Prostate gland (tissue), 2 donors: ENCODE results near the gene SHFL.

ENCODE experiments used
- POLR2A ChIP-seq: fragments of 450-650 bp; IDR thresholded peaks from one replicate; pipeline ENCODE4 v1.6.1; 2016; ENCODE audit warnings: antibody characterized with exemption, mild to moderate bottlenecking
- POLR2AphosphoS5 ChIP-seq: sonication (generic); formaldehyde crosslinking; IDR thresholded peaks from one replicate; pipeline ENCODE4 v1.6.1; 2017; ENCODE audit warnings: antibody characterized with exemption
- TF ChIP-seq, protein P1 (sequence below), 4 experiments: fragments of 200-600 bp in 2 of 4; fragments of 450-650 bp in 2 of 4; sonication (generic) in 2 of 4; IDR thresholded peaks; 1 replicate in 3 of 4; 2 replicates in 1 of 4; pipeline ENCODE4 v1.5.1; 2016 to 2019; ENCODE audit warnings: antibody characterized with exemption in 4 of 4, mild to moderate bottlenecking in 2 of 4, moderate library complexity in 2 of 4

DNA sequence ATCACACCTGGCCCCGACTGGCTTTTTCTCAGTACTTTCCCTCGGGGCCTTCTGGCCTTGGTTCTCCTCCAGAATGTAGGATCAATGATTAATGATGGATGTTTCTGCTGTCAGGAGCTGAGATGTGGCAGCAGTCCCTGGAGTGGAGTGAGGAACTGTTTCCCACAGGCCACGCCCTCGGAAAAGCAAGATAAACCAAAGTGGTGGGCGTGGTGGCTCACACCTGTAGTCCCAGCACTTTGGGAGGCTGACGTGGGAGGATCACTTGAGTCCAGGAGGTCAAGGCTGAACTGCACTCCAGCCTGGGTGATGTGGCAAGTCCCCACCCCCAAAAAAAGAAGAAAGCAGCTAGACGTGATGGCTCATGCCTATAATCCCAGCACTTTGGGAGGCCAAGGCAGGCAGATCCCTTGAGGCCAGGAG lies 7.1 kb upstream of the SHFL start:
- TF ChIP-seq, protein P1, sequence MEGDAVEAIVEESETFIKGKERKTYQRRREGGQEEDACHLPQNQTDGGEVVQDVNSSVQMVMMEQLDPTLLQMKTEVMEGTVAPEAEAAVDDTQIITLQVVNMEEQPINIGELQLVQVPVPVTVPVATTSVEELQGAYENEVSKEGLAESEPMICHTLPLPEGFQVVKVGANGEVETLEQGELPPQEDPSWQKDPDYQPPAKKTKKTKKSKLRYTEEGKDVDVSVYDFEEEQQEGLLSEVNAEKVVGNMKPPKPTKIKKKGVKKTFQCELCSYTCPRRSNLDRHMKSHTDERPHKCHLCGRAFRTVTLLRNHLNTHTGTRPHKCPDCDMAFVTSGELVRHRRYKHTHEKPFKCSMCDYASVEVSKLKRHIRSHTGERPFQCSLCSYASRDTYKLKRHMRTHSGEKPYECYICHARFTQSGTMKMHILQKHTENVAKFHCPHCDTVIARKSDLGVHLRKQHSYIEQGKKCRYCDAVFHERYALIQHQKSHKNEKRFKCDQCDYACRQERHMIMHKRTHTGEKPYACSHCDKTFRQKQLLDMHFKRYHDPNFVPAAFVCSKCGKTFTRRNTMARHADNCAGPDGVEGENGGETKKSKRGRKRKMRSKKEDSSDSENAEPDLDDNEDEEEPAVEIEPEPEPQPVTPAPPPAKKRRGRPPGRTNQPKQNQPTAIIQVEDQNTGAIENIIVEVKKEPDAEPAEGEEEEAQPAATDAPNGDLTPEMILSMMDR (IDR thresholded peaks at IDR 0.05): no peak
- no peak for TF ChIP-seq POLR2A
- no peak for TF ChIP-seq POLR2AphosphoS5
